NT2/D1 (cell line): ENCODE results near the gene NEGR1.

ENCODE experiments used
- YY1 ChIP-seq: IDR thresholded peaks from 2 replicates; pipeline ENCODE4 v1.6.1; 2011; ENCODE audit not compliant: insufficient read length, insufficient read depth
- ZNF274 ChIP-seq: IDR thresholded peaks from 2 replicates; pipeline ENCODE4 v1.6.1; 2011; ENCODE audit warnings: mild to moderate bottlenecking, low read depth, low read length

- TF ChIP-seq ZNF274 = no peak
- TF ChIP-seq YY1 = no peak
Observed at GRCh38 chr1:72280711-72281110, 1.6 kb downstream of the NEGR1 start.
